ENCODE results near the gene HIF1A. TPM values are rescaled to one million over a fixed set of nuclear protein-coding genes. Genes with fewer than 3 reads are reported as not detected.

The HIF1A gene
- total and polyA plus RNA-seq, 10 of the 15 experiments (the other 5 are each of a cell fraction or from before 2014, with no cell fraction given) = 18.3 to 97.0 (median 75.3) TPM

DNA sequence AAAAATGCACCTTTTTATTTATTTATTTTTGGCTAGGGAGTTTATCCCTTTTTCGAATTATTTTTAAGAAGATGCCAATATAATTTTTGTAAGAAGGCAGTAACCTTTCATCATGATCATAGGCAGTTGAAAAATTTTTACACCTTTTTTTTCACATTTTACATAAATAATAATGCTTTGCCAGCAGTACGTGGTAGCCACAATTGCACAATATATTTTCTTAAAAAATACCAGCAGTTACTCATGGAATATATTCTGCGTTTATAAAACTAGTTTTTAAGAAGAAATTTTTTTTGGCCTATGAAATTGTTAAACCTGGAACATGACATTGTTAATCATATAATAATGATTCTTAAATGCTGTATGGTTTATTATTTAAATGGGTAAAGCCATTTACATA lies 52.0 kb downstream of the HIF1A start:
- Histone ChIP-seq H3K27ac (ENCODE audit: control insufficient read depth, insufficient read depth) (no peak overlapping the region), H3K36me3 (ENCODE audit: control insufficient read depth in 2 of 2, insufficient read depth in 2 of 2, low read length in 1 of 2) (peaks cover 2 to 35% of the 10 kb centered on the region in 2 experiments), H3K79me2 (ENCODE audit: control insufficient read depth, insufficient read depth, low read length) (peaks cover 87% of the 10 kb centered on the region), H3K9me3 (replicated peaks; ENCODE audit: control insufficient read depth, insufficient read depth, low read length) (no peaks in the 10 kb centered on the region), H3K4me1 (ENCODE audit: control insufficient read depth, insufficient read depth, low read length) (peaks cover 7% of the 10 kb centered on the region), H2AFZ (ENCODE audit: control insufficient read depth, low read depth, low read length) (no peak overlapping the region), H4K20me1 (ENCODE audit: control insufficient read depth, insufficient read depth) (no peaks in the 10 kb centered on the region), H3K27me3 (replicated peaks in 1 of 2; ENCODE audit: control insufficient read depth in 2 of 2, insufficient read depth in 2 of 2, low read length in 1 of 2) (no peaks in the 10 kb centered on the region), H3K4me3 (peak overlapping the region; percentile 79), H3K9ac (ENCODE audit: control insufficient read depth, insufficient read depth, low read length) (peak overlapping the region; percentile 16; the same call in 1 of the 2 replicates), H3K4me2 (ENCODE audit: control insufficient read depth, insufficient read depth) (peak overlapping the region; percentile 77)
- WGBS (ENCODE audit: insufficient coverage, insufficient replicate concordance, low lambda C conversion rate, missing lambda C conversion rate) = 77% methylated on average over 3 of the region's 3 CpGs
- ChIA-PET CTCF (interaction anchor here (0.9 to 4.7 kb wide), 5 partner anchors 10 to 90 kb away, joined by 3 to 40 read pairs (median 4); partner anchors contain the start of gene SNAPC1), POLR2A (interaction anchor here (1.2 to 10.5 kb wide), 4 partner anchors 17 to 49 kb away, joined by 3 to 130 read pairs (median 6); partner anchors contain the start of gene SNAPC1), RAD21 (ENCODE audit: unreplicated experiment) (interaction anchor here (1.0 to 10.8 kb wide), 6 partner anchors 16 to 272 kb away, joined by 3 to 102 read pairs (median 12); partner anchors contain the start of gene SNAPC1), SMC1A (ENCODE audit: uncharacterized antibody, unreplicated experiment) (interaction anchor here (1.4 to 10.0 kb wide), 13 partner anchors 9 to 272 kb away, joined by 3 to 114 read pairs (median 7); partner anchors contain the start of gene SNAPC1)
- TF ChIP-seq CBFB (IDR thresholded peaks at IDR 0.05; ENCODE audit: low read depth) (no peak), EGR1 (IDR thresholded peaks at IDR 0.05; ENCODE audit: borderline replicate concordance in 1 of 2, low read depth in 2 of 2, low read length in 2 of 2) (no peak), BCL11A (IDR thresholded peaks at IDR 0.05; ENCODE audit: low read depth, low read length) (no peak), SMAD1 (IDR thresholded peaks at IDR 0.05; ENCODE audit: low read depth, partially characterized antibody) (no peak), RAD51 (IDR thresholded peaks at IDR 0.05) (no peak), SMARCA5 (IDR thresholded peaks at IDR 0.05) (no peak)
- TF ChIP-seq, protein P1, sequence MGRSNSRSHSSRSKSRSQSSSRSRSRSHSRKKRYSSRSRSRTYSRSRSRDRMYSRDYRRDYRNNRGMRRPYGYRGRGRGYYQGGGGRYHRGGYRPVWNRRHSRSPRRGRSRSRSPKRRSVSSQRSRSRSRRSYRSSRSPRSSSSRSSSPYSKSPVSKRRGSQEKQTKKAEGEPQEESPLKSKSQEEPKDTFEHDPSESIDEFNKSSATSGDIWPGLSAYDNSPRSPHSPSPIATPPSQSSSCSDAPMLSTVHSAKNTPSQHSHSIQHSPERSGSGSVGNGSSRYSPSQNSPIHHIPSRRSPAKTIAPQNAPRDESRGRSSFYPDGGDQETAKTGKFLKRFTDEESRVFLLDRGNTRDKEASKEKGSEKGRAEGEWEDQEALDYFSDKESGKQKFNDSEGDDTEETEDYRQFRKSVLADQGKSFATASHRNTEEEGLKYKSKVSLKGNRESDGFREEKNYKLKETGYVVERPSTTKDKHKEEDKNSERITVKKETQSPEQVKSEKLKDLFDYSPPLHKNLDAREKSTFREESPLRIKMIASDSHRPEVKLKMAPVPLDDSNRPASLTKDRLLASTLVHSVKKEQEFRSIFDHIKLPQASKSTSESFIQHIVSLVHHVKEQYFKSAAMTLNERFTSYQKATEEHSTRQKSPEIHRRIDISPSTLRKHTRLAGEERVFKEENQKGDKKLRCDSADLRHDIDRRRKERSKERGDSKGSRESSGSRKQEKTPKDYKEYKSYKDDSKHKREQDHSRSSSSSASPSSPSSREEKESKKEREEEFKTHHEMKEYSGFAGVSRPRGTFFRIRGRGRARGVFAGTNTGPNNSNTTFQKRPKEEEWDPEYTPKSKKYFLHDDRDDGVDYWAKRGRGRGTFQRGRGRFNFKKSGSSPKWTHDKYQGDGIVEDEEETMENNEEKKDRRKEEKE (IDR thresholded peaks at IDR 0.05) = no peak
- in situ Hi-C loops (cut with MboI) (no loop called here), intact Hi-C loops (cut with micrococcal nuclease; ENCODE audit: unreplicated experiment) (loop anchor here (10.0 kb wide), 1 partner anchor 453 kb away; no protein-coding TSS in a partner anchor)
- ATAC-seq (no peak), FAIRE-seq (no peak), DNase-seq (ENCODE audit: low read depth, low spot score) (no peak)
- TSS peak; percentile 40 for BruUV-seq (replicated peaks)

All from GM12878 (cell line).